MM.1S (cell line): Measurements from ENCODE around the gene ACSL6.

ENCODE experiments used
- EZH2 ChIP-seq: fragments of 300-600 bp; sonication (generic); optimal IDR thresholded peaks from 2 replicates; pipeline ENCODE3; 2017; ENCODE audit warnings: low read depth, mild to moderate bottlenecking, antibody characterized with exemption, low read length, mixed read lengths
- TF ChIP-seq, protein P1 (sequence below): fragments of 300-600 bp; sonication (generic); IDR thresholded peaks from 2 replicates; pipeline ENCODE4 v1.5.1; 2016; ENCODE audit warnings: antibody characterized with exemption, low read length, mixed read lengths

DNA sequence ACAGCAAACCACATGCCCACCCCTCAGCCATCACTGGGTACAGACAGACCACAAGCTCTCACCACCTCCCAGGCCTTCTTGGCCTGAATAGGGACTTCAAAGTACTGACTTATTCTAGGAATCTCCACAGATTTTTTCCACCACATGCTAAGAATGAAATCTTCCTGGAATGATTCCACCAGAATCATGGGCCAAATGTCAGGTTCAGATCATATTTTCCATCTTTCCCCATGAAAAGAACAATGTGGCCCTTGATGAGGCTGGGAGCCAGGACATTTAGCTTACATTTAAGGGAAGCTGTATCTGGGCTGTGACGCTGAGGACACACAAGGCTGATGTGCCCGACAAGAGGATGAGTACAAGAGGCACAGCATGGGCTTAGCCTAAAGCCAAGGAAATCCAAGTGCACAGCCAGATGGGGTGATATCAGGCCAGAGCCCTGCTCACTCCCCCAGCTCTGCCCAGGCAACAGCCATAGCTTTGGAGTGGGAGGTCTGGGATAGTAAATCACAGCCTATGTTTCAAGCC lies 28.1 kb downstream of the ACSL6 start:
- no peak for TF ChIP-seq EZH2
- TF ChIP-seq, protein P1, sequence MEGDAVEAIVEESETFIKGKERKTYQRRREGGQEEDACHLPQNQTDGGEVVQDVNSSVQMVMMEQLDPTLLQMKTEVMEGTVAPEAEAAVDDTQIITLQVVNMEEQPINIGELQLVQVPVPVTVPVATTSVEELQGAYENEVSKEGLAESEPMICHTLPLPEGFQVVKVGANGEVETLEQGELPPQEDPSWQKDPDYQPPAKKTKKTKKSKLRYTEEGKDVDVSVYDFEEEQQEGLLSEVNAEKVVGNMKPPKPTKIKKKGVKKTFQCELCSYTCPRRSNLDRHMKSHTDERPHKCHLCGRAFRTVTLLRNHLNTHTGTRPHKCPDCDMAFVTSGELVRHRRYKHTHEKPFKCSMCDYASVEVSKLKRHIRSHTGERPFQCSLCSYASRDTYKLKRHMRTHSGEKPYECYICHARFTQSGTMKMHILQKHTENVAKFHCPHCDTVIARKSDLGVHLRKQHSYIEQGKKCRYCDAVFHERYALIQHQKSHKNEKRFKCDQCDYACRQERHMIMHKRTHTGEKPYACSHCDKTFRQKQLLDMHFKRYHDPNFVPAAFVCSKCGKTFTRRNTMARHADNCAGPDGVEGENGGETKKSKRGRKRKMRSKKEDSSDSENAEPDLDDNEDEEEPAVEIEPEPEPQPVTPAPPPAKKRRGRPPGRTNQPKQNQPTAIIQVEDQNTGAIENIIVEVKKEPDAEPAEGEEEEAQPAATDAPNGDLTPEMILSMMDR = no peak
